Measurements from ENCODE around the gene GPATCH2L.

GPATCH2L gene

DNA sequence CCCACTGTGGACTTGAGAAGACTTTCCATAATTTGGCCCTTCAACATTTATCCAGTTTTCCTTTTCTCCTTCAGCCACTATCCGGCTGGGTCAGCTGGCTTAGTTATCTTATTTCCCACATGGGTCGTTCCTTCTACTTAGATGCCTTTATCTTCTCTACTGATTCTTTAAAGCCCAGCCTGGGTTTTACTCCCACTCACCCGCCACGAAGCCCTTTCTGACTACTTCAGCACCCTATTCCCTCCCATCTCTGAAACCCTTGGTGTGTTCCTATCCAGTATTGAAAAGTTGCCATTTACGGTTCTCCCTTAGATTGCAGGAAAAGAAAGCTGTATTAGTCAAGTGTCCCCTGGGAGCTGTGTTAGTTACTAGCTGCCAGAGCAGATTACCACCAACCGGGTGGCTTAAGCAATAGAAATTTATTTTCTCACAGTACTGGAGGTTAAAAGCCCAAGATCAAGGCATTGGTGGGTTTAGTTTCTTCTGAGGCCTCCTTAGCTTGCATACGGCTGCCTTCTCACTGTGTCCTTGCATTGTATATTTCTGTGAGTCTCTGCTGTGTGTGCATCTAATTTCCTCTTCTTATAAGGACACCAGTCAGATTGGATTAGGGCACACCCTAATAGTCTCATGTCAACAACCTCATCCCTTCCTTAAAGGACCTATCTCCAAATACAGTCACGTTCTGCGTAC is 105.5 kb downstream of the GPATCH2L start:
- DNase-seq (ENCODE audit: low spot score), result peak; percentile 39

DNA sequence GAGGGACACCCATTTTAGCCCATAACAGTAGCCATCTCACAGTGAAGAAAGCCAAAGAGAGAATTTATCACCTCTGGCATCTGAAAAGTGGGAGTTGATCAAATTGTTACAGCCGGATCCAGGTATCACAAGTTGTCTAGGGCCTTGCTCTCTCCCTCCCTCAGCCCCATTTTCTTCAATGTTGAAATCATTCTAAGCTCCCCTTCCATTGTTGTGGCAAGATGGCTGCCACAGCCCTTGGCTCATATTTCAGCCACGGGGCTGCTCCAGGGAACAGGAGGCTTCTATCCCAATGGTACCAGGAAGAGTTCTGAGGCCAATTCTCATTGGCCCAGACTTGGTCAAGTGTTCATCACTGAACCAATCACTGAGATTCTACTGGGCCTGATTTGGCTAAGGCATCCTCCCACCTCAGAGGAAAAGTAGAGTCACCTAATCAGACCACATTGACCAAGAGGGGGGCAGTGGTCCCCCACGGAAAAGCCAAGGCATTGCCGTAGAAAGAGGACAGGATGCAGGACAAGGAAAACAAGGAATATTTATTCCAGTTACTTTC is 106.2 kb downstream of the GPATCH2L start:
- DNase-seq (ENCODE audit: low spot score), result no peak

DNA sequence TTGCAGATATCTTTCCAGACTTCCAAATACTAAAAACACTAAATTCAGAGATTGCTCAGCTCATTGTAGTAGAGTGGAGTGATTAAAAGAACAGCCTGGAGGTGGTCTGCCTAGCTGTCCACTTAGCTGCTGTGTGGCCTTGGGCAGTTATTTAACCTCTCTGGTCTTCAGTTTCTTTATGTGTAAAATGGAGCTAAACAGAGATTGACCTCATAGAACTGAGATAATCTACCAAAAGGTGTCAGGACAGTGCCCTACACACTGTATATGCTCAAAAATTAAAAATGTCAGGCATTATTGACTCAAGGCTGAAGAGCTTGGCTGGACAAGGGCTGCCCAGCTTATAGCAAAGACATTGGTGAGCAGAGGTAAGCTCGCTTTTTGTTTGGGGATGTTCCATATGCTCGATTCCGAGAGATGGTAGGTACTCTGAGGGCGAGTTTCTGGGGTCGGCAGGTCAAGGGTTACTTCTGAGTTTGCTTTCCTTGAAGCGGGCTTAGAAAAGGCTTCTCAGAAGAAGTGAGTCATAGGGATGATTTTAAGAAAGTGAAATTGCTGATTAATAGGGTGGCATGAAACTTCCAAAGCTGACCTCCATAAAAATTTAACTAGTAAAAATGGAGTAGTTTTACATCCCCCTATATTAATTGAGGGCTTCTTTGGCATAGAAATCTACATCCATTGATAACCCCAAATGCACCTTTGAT is 107.5 kb downstream of the GPATCH2L start:
- DNase-seq (ENCODE audit: low spot score), result no peak

DNA sequence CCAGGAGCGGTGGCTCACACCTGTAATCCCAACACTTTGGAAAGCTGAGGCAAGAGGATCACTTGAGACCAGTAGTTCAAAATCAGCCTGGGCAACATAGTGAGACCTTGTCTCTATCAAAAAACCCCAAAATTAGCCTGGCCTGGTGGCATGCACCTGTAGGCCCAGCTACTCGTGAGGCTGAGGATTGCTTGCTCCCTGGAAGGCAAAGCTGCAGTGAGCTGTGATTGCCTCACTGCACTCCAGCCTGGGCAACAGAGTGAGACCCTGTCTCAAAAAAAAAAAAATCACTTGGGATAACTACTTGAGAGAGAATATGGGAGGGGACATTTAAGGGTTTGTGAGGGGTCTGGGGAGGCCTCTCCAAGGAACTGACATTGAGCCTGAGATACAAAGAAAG is 109.0 kb downstream of the GPATCH2L start:
- no peak for DNase-seq (ENCODE audit: low spot score)

DNA sequence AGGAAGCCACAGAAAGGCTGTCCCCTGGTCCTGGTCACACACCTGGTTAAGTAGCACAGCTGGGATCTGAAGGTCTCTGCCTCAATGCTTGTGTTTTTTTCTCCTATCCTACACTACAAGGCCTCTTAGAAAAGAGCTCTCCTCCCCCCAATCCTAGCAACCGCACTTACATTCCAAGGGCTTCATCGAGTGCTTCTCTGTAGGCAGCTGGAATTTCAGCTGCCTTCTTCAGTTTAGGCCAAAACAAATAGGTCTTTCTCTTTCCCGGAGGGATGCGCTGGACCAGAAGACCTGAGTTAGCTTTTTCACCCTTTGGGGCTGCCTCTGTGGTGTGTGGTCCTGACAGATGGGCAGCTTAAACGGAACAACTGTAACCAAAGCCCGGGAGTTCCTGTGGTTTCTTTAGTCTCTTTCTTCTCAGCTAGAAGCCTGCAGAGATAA is 109.7 kb downstream of the GPATCH2L start:
- DNase-seq (ENCODE audit: low spot score), result peak; percentile 42

DNA sequence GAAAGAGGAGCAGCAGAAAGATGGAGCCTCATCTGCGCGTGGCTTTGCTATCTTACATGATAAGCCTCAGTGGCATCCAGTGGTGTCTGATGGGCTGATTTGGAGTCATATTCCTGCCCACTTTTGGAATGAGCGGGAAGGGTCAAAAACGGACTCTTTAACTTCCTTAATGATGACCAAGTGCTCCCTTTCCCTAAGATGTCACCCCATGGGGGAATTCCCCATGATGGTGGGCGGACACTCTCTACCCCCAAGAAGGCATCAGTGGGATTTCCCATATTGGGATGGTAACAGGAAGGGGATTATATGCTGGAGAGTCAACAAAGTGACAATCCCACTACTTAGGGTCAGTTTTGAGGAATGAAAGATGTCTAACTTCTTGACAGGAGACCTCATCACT is 110.9 kb downstream of the GPATCH2L start:
- DNase-seq (ENCODE audit: low spot score), result no peak
